ENCODE data around the gene BLOC1S3. TPM values are rescaled to one million over a fixed set of nuclear protein-coding genes. Genes with fewer than 3 reads are reported as not detected.

BLOC1S3 gene
- polyA plus RNA-seq, 1 donor (not counting 4 experiments of a cell fraction or from before 2014, with no cell fraction given), result 5.1 TPM

- DNase-seq (ENCODE audit: low read depth, low spot score), result no peak
- H3K79me2 ChIP-seq (ENCODE audit: control insufficient read depth, insufficient read depth, low read length), result no peaks in the 10 kb centered on the region
- H3K9ac ChIP-seq (ENCODE audit: control insufficient read depth, extremely low read depth, insufficient read depth, low read length), result no peak overlapping the region
- TF ChIP-seq CTCF (optimal IDR thresholded peaks at IDR 0.05 in 1 of 3, IDR thresholded peaks at IDR 0.05 in 1 of 3, conservative IDR thresholded peaks at IDR 0.05 in 1 of 3; ENCODE audit: extremely low read depth in 1 of 3, insufficient read depth in 2 of 3, low read length in 3 of 3) (no peak), EZH2 (IDR thresholded peaks at IDR 0.05; ENCODE audit: low read length) (no peak)
- dilution Hi-C loops (cut with MboI; ENCODE audit: extremely low pct_ligation_motif_present, low sequenced_read_pairs), result no loop called here
- H3K27ac ChIP-seq (ENCODE audit: control insufficient read depth, insufficient read depth, low read length), result no peak overlapping the region
- H2AFZ ChIP-seq (ENCODE audit: control insufficient read depth, low read length), result no peak overlapping the region
- H3K4me3 ChIP-seq (ENCODE audit: control insufficient read depth in 2 of 3, extremely low read depth in 1 of 3, insufficient read depth in 2 of 3, low read depth in 1 of 3, low read length in 3 of 3), result no peak overlapping the region
- no peaks in the 10 kb centered on the region for H4K20me1 ChIP-seq (ENCODE audit: control insufficient read depth, extremely low read depth, insufficient read depth, low read length)
- H3K4me2 ChIP-seq (ENCODE audit: control insufficient read depth, extremely low read depth, insufficient read depth, low read depth, low read length), result no peak overlapping the region
- H3K27me3 ChIP-seq (ENCODE audit: control insufficient read depth, extremely low read depth, insufficient read depth, low read length), result no peaks in the 10 kb centered on the region
- H3K36me3 ChIP-seq (ENCODE audit: control insufficient read depth in 2 of 2, extremely low read depth in 1 of 2, insufficient read depth in 2 of 2, low read length in 2 of 2), result no peaks in the 10 kb centered on the region
- H3K4me1 ChIP-seq (ENCODE audit: control insufficient read depth, extremely low read depth, insufficient read depth, low read length), result peaks cover 9% of the 10 kb centered on the region
- no peaks in the 10 kb centered on the region for H3K9me3 ChIP-seq (ENCODE audit: control insufficient read depth, low read depth, low read length)
- H3K9me1 ChIP-seq (ENCODE audit: control insufficient read depth, extremely low read depth, insufficient read depth, low read length), result no peaks in the 10 kb centered on the region
- no peak for FAIRE-seq
These were observed 40.5 kb downstream of the BLOC1S3 start for GRCh38 chr19:45218911-45219743.

GRCh38 chr19:45222724-45223123 lies 44.1 kb downstream of the BLOC1S3 start:
- TF ChIP-seq EZH2 (IDR thresholded peaks at IDR 0.05; ENCODE audit: low read length) (no peak), CTCF (optimal IDR thresholded peaks at IDR 0.05 in 1 of 3, IDR thresholded peaks at IDR 0.05 in 1 of 3, conservative IDR thresholded peaks at IDR 0.05 in 1 of 3; ENCODE audit: extremely low read depth in 1 of 3, insufficient read depth in 2 of 3, low read length in 3 of 3) (no peak)
- Histone ChIP-seq H3K79me2 (ENCODE audit: control insufficient read depth, insufficient read depth, low read length) (no peaks in the 10 kb centered on the region), H3K4me2 (ENCODE audit: control insufficient read depth, extremely low read depth, insufficient read depth, low read depth, low read length) (no peak overlapping the region), H3K4me3 (ENCODE audit: control insufficient read depth in 2 of 3, extremely low read depth in 1 of 3, insufficient read depth in 2 of 3, low read depth in 1 of 3, low read length in 3 of 3) (no peak overlapping the region), H3K9ac (ENCODE audit: control insufficient read depth, extremely low read depth, insufficient read depth, low read length) (no peak overlapping the region), H2AFZ (ENCODE audit: control insufficient read depth, low read length) (no peak overlapping the region), H4K20me1 (ENCODE audit: control insufficient read depth, extremely low read depth, insufficient read depth, low read length) (no peaks in the 10 kb centered on the region), H3K9me1 (ENCODE audit: control insufficient read depth, extremely low read depth, insufficient read depth, low read length) (no peaks in the 10 kb centered on the region), H3K36me3 (ENCODE audit: control insufficient read depth in 2 of 2, extremely low read depth in 1 of 2, insufficient read depth in 2 of 2, low read length in 2 of 2) (no peaks in the 10 kb centered on the region), H3K27me3 (ENCODE audit: control insufficient read depth, extremely low read depth, insufficient read depth, low read length) (no peaks in the 10 kb centered on the region), H3K4me1 (ENCODE audit: control insufficient read depth, extremely low read depth, insufficient read depth, low read length) (no peaks in the 10 kb centered on the region), H3K9me3 (ENCODE audit: control insufficient read depth, low read depth, low read length) (no peaks in the 10 kb centered on the region), H3K27ac (ENCODE audit: control insufficient read depth, insufficient read depth, low read length) (no peak overlapping the region)
- DNase-seq (ENCODE audit: low read depth, low spot score) (no peak), FAIRE-seq (no peak)
- dilution Hi-C loops (cut with MboI; ENCODE audit: extremely low pct_ligation_motif_present, low sequenced_read_pairs), result no loop called here

Measured in keratinocyte (primary cell).